Glomerular visceral epithelial cell (primary cell): ENCODE measurements around the gene OR4K1.
"Not testable (repeated sequence)": the region's sequence is repeated elsewhere in the genome, so short reads cannot be mapped to it uniquely, and the experiment has no call there.

Experiments
- DNase-seq: peaks from one replicate; pipeline ENCODE4 v3.0.0-alpha.2; 2016; ENCODE audit errors: extremely low spot score

The OR4K1 gene, protein sequence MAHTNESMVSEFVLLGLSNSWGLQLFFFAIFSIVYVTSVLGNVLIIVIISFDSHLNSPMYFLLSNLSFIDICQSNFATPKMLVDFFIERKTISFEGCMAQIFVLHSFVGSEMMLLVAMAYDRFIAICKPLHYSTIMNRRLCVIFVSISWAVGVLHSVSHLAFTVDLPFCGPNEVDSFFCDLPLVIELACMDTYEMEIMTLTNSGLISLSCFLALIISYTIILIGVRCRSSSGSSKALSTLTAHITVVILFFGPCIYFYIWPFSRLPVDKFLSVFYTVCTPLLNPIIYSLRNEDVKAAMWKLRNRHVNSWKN

DNA sequence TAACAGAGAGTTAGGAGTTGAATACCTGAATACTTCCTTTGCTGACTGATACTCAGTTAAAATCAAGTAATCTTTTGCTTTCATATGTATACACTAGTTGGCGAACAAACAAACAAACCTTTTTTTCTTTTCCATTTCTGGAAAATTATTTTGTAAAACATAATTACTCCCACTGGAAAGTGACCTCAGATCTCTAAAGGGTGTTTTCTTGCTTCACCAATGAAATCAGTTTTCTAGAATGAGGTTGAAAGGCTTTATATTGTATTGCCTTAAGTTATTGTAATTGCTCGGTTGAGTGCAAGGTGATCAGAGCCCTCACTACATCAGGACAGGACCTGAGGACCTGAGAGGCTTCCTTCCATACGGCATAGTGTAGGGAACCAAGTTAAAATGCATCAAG, at the start of gene OR4K1:
TSS of gene OR4K1 (plus strand) at position 301 of the 400 bp plus-strand sequence. CDS start 4,750 bp downstream, outside the sequence.
- no peak for DNase-seq

DNA sequence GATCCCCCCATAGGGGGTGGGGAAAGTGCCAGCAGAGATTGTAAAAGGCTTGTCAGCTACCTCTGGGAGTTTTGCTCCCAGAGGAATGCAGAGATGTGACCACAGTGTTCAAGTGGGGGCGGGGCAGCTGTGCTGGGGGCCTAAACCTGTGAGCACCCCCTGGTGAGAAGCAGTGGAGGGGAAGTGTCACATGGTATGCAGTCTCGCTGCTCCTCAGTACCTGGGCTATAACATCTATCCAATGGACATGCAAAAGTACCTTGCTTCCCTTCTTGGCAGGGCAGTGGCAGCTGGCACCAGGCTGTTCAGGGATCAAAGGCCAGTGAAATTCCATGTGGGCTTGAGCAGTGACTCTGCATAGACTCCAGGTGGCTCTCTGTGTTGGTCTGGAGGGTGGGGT, 35.4 kb upstream of the OR4K1 start:
- DNase-seq: no peak

DNA sequence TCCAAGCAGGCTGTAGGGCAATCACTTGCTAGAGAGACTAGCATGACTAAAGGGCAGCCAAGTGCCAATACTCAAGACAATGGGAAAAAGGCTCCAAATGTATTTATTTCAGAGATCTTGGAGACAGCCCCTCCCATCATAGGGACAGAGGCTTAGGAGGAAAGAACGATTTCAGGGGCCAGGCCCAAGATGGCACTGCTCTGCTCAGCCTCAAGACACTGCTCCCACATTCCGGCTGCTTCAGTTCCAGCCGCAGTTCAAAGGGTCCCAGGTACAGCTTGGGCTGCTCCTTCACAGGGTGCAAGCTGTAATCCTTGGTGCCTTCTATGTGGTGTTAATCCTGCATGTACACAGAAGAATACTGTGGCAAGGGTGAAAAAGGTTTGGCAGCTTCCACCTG, 29.7 kb upstream of the OR4K1 start:
- DNase-seq: no peak

DNA sequence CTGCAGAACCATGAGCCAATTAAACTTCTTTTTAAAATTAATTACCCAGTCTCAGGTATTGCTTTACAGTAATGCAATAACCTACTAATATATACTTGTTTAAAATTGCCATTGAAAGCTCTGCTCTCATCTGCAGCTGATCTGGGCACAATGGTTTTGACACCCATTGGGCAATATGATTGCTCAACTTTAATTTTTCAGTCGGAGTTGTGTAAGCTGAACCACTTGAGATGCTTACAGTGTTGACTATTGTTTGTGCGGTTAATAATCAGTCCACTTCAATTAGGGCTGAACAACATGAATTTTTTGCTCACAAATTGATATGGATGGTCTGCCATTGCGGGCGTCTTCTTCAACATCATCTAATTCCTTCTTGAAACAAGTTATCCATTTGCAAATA, 28.3 kb upstream of the OR4K1 start:
- DNase-seq: no peak

DNA sequence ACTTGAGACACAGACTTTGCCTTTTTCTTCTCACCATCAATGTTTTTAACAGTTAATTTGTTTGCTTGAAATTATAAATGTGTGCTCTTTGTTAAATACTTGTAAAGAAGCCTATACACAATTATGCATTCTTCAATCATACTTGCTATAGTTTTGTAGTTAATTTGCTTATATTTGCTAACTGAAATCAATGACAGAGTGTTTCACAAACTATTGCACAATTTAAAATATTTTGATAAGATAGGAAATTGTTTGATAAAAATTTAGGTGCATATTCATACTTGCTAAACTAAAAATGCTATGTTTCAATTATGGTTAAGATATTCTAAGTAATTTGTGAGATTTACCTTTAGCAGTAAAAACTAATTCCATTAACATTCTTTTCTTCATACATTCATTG, 24.1 kb upstream of the OR4K1 start:
- DNase-seq: no peak

DNA sequence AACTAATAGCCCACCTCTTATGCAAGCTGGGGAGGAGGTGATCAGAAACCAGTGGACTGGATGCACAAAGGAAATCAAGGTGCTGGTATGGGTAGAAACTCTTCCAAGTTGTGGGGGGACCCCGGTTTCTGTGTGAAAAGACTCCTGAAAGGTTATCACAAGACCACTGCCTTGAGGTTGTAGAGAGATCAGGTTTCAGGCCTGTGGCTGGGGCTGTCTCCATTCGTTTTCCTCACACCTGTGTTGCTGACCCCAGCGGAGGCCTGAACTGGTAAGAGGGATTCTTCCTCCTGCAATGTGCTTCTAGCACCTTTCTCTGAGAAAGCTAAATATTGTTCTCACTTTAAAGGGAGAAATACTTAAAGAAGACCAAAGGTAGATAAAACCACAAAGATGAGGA, 19.6 kb upstream of the OR4K1 start:
- DNase-seq: no peak

DNA sequence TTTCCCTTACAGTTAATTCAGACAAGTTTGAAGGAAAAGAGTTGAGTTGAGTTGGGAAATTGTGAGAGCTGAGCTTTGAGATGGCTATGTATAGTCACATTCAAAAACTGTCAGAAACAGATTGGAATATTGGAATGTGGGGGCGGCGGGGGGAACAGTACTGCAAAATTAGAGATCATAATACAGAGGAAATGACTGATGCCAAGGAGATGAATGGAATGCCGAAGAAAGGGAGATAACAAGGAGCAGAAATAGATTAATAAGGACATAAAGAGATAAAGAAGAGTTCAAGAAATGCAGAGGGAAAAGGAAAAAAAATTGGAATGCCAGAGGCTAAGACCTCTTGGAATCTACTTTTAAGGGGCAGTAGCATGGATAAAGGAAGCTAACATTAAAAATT, 13.5 kb upstream of the OR4K1 start:
- no peak for DNase-seq

DNA sequence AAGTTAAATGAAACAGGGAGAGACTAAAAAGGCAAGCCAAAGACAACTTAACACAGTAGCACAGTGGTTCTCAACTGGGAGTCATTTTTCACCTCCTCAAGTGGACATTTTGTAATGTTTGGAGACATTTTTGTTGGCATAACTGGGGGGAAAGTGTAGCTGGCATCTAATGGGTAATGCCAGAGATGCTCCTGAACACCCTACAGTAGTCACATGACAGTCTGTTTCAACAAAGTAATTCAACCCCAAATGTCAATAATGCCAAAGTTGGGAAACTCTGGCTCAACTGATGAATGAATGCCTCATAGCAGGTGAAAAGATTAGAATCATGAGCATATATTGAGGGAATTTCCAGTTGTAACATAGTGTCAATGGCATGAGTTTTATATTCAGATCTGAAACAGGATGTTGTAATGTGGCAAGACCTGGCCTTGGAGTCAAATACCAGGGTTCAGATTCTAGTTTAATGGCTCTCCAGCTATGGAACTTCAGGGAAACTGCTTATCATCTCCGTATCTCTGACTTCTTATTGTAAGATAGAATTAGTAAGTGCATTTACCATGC, 12.7 kb upstream of the OR4K1 start:
- no peak for DNase-seq

DNA sequence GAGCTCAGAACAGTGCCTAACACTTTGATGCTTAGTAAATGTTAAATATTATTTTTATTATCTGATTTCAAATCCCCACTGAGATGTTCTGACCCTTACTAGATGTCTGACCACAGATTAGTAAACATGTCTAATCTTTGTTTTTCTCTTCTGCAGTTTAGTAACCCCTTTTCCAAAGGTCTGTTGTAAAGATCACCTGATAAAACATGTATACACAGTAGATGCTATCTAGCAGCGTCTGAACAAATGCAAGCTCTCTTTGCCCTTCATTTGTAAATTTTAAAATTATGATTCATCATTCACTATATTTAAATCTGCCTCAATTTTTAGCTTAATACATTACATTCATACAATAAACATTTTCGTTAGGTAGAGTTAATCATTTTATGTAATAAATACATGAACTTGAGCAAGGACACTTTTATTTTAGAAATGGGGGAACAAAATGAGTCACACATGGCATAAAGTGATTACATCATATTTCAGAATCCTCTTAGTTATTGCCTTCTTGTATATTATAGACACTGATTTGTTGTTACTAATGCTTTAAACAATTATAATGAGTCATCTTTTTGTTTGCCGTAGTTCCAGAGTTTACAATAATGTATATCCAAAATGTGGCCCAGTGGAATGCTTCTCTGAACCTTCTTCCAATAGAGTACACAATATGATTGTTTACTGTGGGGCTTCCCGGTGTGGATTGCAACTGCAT, 12.0 kb upstream of the OR4K1 start:
- DNase-seq: no peak

DNA sequence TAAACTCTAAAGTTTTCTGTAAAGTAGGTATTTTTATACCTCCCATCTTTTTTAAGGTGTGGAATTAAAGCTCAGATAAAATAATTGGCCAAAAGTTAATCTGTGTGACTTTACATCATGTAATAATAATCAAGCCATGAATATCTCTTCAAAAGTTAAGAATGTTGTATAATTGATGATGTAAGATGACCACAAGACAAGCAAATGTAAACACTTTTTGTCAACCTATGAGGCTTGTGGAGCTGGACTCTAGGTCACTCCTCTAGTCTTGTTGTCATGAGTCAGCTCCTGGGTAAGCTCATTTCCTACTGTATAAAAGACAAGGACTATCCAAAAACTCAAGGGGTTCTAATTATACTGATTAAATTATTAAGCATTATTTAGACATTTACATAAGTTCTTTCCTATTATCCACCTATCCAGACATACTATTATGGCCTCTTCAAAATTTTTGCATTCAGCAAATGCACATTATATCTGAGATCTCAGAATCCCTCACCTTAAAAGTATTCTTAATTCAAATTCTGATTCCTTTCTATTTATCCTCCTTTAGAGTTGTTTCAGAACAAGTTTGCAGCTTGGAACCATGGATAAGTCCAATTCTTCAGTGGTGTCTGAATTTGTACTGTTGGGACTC, 10.6 kb upstream of the OR4K1 start, which contains the start of gene OR4K5:
TSS of gene OR4K5 (plus strand) at position 587 of the 637 bp plus-strand sequence. CDS start at position 587, 0 bp downstream.
- DNase-seq: no peak

DNA sequence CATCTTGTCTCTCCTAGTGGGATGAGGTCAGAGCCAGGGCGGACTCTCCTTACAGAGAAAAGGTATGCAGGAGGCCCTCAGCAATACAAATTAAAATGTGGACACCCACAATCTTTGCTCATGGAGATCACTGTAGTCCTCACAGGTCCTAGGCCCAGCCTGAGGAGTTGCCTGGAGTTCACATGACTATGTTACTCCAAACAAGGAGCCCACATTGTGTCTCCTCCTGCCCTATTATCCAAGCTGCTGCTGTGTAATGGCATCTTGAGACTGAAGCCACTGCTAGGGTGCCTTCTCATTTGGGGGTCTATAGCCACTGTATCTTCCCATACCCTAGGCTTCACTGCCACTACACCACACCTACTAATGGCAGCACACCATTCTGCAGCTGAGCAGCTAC, 11.0 kb downstream of the OR4K1 start:
- DNase-seq: no peak

DNA sequence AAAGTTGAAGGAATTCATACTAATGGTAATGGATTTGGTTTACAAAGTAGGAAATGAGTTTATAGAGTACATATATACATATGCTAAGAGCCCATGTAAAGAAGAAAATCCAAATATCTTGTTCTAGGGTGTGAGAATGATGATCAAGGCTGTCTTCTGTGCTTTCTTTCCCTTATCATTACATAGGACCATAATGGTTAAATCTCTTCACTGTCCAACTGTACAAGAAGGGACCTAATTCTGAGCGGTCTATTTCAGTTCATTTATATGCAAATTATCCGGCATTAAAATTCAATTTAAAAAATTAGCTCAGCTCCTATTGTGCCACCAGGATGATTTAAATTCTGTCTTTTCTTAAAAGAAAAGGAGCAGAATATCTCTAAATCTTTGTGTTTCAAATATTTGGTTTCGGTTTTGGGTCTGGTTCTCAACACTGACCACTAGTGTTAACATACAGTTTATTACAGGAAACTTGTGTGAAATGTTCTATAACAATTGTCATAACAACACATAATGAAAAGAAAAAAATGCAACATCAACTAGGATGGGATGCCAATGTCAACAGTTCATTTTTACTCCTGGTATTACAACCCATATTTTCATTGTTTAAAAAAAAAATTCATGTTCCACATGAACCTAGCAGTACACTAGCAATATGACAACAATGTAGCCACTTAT, 16.8 kb downstream of the OR4K1 start:
- no peak for DNase-seq

DNA sequence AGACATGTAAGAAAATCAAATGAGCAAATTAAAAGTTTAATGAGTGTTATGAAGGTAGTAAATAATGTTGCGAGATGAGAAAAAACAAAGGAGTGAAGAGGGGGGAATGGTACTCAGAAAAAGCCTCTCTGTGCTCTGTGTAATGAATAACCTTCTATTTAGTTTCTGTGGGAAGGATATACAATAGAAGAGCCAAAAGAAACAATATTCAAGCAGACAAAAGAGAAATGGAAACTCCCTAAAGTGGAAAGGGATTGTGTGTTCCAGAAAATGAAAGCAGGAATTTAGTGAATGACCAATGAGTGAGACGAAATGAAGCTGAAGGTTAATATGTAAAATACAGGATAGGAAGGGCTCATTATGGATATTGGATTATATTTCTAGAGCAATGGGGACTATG, 18.5 kb downstream of the OR4K1 start:
- no peak for DNase-seq

DNA sequence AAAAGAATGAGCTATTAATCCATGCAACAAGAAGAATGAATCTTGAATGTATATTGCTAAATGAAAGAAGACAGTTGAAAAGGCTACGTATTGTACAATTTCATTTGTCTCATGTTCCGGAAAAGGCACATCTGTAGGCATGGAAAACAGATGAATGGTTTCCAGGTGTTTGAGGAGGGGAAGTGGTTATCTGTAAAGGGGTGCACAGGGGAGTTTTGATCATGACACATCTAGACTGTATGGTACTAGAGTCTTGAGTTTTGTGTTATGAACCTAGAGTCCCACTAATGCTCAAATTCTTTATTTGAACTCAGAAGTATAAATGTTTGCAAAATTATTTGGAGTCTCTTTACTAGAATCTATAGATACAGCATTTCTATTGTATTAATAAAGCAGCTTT, 39.0 kb downstream of the OR4K1 start:
- not testable (repeated sequence) for DNase-seq

DNA sequence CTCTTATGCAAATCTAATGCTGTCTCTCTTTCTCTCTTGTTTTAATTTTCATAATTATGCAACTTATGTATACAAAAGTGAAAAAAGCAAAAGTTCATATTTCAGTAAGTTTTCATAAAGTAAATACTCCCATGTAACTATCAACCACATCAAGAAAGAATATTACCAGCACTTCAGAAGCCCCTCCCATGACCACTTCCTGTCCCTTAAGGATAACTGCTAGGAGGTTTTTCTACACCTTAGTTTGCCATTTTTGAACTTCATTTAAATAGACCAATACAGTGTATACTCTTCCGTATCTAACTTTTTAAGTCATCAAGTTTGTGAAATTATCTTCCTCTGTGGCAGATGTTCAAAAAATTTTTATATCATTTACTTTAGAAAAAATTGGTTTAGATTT, 44.1 kb downstream of the OR4K1 start:
- no peak for DNase-seq

DNA sequence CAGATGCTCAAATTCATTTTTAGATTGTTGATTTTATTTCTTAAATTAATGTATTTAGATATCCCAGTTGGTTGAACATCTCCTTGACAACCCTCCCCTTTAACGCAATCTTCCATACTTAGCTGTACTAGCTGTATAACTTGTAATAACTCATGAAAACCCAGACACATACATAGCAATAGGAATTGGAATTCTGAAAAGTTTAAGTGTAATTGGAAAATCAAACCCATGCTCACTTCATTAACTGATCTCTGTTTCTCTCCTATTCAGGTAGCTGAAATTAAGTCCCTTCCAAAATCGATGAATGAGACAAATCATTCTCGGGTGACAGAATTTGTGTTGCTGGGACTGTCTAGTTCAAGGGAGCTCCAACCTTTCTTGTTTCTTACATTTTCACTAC, 44.6 kb downstream of the OR4K1 start, which contains the start of gene OR4K15:
TSS of gene OR4K15 (plus strand) at position 301 of the 400 bp plus-strand sequence. CDS start at position 301, 0 bp downstream.
- DNase-seq: no peak
